CD14-positive monocyte (primary cell): ENCODE measurements around the gene KLF13. TPM values are rescaled to one million over a fixed set of nuclear protein-coding genes. Genes with fewer than 3 reads are reported as not detected.

Experiments
- DNase-seq, 3 donors: peaks; one replicate each; pipeline ENCODE4 v3.0.0-alpha.2; 2011 to 2022
- H2AFZ ChIP-seq: 2 replicates; pipeline ENCODE4 v1.6.0; 2012; ENCODE audit warnings: mild to moderate bottlenecking, low read depth, low read length, inconsistent platforms; ENCODE audit not compliant: insufficient read depth, poor library complexity, severe bottlenecking
- H3K27ac ChIP-seq, 2 donors: 1 replicate in 1 of 2; 2 replicates in 1 of 2; pipeline ENCODE4 v1.5.1; 2012 to 2013; ENCODE audit warnings: low read length in 2 of 2, control low read depth in 1 of 2, inconsistent platforms in 1 of 2, low read depth in 1 of 2, mild to moderate bottlenecking in 1 of 2
- H3K27me3 ChIP-seq, 2 donors: one replicate each; pipeline versions ENCODE4 v1.6.0 to v1.6.1; 2011 to 2013; ENCODE audit warnings: low read length in 2 of 2; ENCODE audit not compliant: control insufficient read depth in 2 of 2, insufficient read depth in 2 of 2
- H3K36me3 ChIP-seq, 2 donors: replicated peaks in 1 of 2; 1 replicate in 1 of 2; 2 replicates in 1 of 2; pipeline versions ENCODE4 v1.5.1 to v1.6.1; 2012 to 2013; ENCODE audit warnings: low read length in 2 of 2, control low read depth in 1 of 2, inconsistent platforms in 1 of 2, mild to moderate bottlenecking in 1 of 2; ENCODE audit not compliant: insufficient read depth in 2 of 2, control insufficient read depth in 1 of 2
- H3K4me1 ChIP-seq, 2 donors: 1 replicate in 1 of 2; 2 replicates in 1 of 2; pipeline versions ENCODE4 v1.5.1 to v1.6.1; 2012 to 2013; ENCODE audit warnings: low read length in 2 of 2, control low read depth in 1 of 2, inconsistent platforms in 1 of 2, mild to moderate bottlenecking in 1 of 2, moderate library complexity in 1 of 2; ENCODE audit not compliant: insufficient read depth in 2 of 2, control insufficient read depth in 1 of 2
- H3K4me2 ChIP-seq: replicated peaks from 2 replicates; pipeline ENCODE3; 2012; ENCODE audit warnings: low read length, moderate library complexity, mild to moderate bottlenecking; ENCODE audit not compliant: poor library complexity, severe bottlenecking; ENCODE audit errors: extremely low read depth
- H3K4me3 ChIP-seq, 3 experiments: fragments of 200-600 bp in 1 of 3; sonication (generic) in 1 of 3; replicated peaks in 1 of 3; 1 replicate in 2 of 3; 2 replicates in 1 of 3; pipeline ENCODE4 v1.5.1; 2011 to 2013; ENCODE audit warnings: low read length in 3 of 3, mild to moderate bottlenecking in 3 of 3, control low read depth in 2 of 3, low read depth in 2 of 3, inconsistent platforms in 1 of 3, moderate library complexity in 1 of 3
- H3K79me2 ChIP-seq: 2 replicates; pipeline ENCODE4 v1.6.0; 2012; ENCODE audit warnings: mild to moderate bottlenecking, control low read depth, inconsistent platforms, low read length, moderate library complexity; ENCODE audit not compliant: insufficient read depth
- H3K9ac ChIP-seq: 2 replicates; pipeline ENCODE4 v1.6.0; 2017; ENCODE audit warnings: low read length, mild to moderate bottlenecking; ENCODE audit not compliant: insufficient read depth, poor library complexity, severe bottlenecking
- H3K9me3 ChIP-seq, 2 donors: replicated peaks in 1 of 2; 1 replicate in 1 of 2; 2 replicates in 1 of 2; pipeline versions ENCODE4 v1.5.1 to v1.6.1; 2012 to 2013; ENCODE audit warnings: low read length in 2 of 2, control low read depth in 1 of 2; ENCODE audit not compliant: control insufficient read depth in 1 of 2, insufficient read depth in 1 of 2
- H4K20me1 ChIP-seq: 2 replicates; pipeline ENCODE4 v1.6.0; 2012; ENCODE audit warnings: mild to moderate bottlenecking, low read length, control low read depth, moderate library complexity; ENCODE audit not compliant: insufficient read depth
- H3K27ac Mint-ChIP-seq, 7 donors: one replicate each; pipeline ENCODE4 v1.8.0; 2020; ENCODE audit warnings: mild to moderate bottlenecking in 7 of 7, mixed read lengths in 7 of 7, moderate library complexity in 6 of 7, inconsistent platforms in 2 of 7
- H3K27me3 Mint-ChIP-seq, 3 donors: one replicate each; pipeline ENCODE4 v1.8.0; 2021 to 2022; ENCODE audit warnings: low read depth in 3 of 3, mild to moderate bottlenecking in 3 of 3, mixed read lengths in 3 of 3, moderate library complexity in 3 of 3, inconsistent platforms in 1 of 3
- H3K36me3 Mint-ChIP-seq, 2 donors: one replicate each; pipeline ENCODE4 v1.8.0; 2020; ENCODE audit warnings: mixed read lengths in 2 of 2, inconsistent platforms in 1 of 2, mild to moderate bottlenecking in 1 of 2
- H3K4me1 Mint-ChIP-seq: one replicate; pipeline ENCODE4 v1.8.0; 2020; ENCODE audit warnings: mild to moderate bottlenecking, mixed read lengths
- H3K4me3 Mint-ChIP-seq, 2 donors: one replicate each; pipeline ENCODE4 v1.8.0; 2020; ENCODE audit warnings: mild to moderate bottlenecking in 2 of 2, mixed read lengths in 2 of 2, moderate library complexity in 1 of 2
- H3K9me3 Mint-ChIP-seq, 7 donors: one replicate each; pipeline ENCODE4 v1.8.0; 2020 to 2022; ENCODE audit warnings: mixed read lengths in 7 of 7, mild to moderate bottlenecking in 6 of 7, moderate library complexity in 6 of 7, inconsistent platforms in 2 of 7
- WGBS: methylation state at CpG from one replicate; pipeline ENCODE4 v1.1.5; 2013; ENCODE audit warnings: missing lambda C conversion rate; ENCODE audit not compliant: insufficient coverage; 5-methylcytosine and 5-hydroxymethylcytosine counted together
- intact Hi-C, 2 donors: fragments of 100-400 bp; cut with micrococcal nuclease; formaldehyde crosslinking; loops; one replicate each; pipeline versions ENCODE4 v1.15.0 to v1.15.1; 2023
- polyA plus RNA-seq, 3 donors: library from polyadenylated mRNA; depleted of rRNA in 1 of 3; unstranded in 2 of 3; stranded (reverse) in 1 of 3; fragments of 300-500 nt in 2 of 3; fragments of >200 nt in 1 of 3; fragmentation: Illumina TruSeq in 2 of 3; gene quantifications; 1 replicate in 2 of 3; 2 replicates in 1 of 3; pipeline ENCODE4 v1.2.3, GENCODE V29; 2012 to 2021
- TF ChIP-seq, protein P1 (sequence below): fragments of 200-600 bp; IDR thresholded peaks from one replicate; pipeline ENCODE4 v1.8.0; 2022; ENCODE audit warnings: antibody characterized with exemption, mild to moderate bottlenecking

Gene KLF13
- polyA plus RNA-seq, 3 donors, result 22.5 to 121 (median 28.0) TPM

DNA sequence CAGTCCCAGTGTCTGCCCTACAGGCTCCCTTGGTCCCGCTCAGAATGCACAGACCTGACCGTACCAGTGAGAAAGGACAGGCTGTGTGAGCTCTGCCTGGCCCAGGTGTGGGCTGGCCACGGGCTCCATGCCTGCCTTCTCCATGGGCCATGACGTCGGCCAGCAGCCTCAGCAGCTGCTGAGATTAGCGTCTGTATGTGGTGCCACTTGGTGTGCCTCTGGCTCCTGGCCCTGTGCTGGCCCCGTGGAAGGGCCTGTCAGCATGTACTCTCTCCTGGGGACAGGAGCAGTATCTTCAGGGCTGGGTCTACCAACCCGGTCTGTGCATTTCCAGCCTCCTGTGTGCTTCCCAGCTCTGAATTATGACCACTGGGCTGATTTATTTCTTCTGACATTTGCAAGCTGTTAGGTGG lies 25.7 kb downstream of the KLF13 start:
- Histone ChIP-seq H3K4me1 (peaks cover 77 to 93% of the 10 kb centered on the region in 2 donors), H4K20me1 (peaks cover 100% of the 10 kb centered on the region), H3K27me3 (no peaks in the 10 kb centered on the region), H2AFZ (no peak overlapping the region), H3K4me2 (peak overlapping the region; percentile 69), H3K79me2 (peaks cover 100% of the 10 kb centered on the region), H3K9ac (peak overlapping the region; percentile 45), H3K9me3 (no peaks in the 10 kb centered on the region), H3K27ac (peak overlapping the region; percentile 82 to 88), H3K4me3 (peak overlapping the region in 1 of 3 experiments; percentile 60), H3K36me3 (peaks cover 30 to 54% of the 10 kb centered on the region in 2 donors)
- H3K36me3 Mint-ChIP-seq, result peaks cover 36 to 56% of the 10 kb centered on the region in 2 donors
- TF ChIP-seq, protein P1, sequence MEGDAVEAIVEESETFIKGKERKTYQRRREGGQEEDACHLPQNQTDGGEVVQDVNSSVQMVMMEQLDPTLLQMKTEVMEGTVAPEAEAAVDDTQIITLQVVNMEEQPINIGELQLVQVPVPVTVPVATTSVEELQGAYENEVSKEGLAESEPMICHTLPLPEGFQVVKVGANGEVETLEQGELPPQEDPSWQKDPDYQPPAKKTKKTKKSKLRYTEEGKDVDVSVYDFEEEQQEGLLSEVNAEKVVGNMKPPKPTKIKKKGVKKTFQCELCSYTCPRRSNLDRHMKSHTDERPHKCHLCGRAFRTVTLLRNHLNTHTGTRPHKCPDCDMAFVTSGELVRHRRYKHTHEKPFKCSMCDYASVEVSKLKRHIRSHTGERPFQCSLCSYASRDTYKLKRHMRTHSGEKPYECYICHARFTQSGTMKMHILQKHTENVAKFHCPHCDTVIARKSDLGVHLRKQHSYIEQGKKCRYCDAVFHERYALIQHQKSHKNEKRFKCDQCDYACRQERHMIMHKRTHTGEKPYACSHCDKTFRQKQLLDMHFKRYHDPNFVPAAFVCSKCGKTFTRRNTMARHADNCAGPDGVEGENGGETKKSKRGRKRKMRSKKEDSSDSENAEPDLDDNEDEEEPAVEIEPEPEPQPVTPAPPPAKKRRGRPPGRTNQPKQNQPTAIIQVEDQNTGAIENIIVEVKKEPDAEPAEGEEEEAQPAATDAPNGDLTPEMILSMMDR, result no peak
- no peak for DNase-seq
- H3K4me1 Mint-ChIP-seq, result peaks cover 95% of the 10 kb centered on the region
- peak overlapping the region; percentile 64 to 80 for H3K4me3 Mint-ChIP-seq
- WGBS, result 44% methylated on average over 8 of the region's 8 CpGs
- H3K9me3 Mint-ChIP-seq, result no peaks in the 10 kb centered on the region
- intact Hi-C loops, result loop anchor here in 1 of 2 donors (5.0 kb wide), 1 partner anchor 40 kb away; no protein-coding TSS in a partner anchor
- peak overlapping the region; percentile 90 to 95 (median 91) for H3K27ac Mint-ChIP-seq
- H3K27me3 Mint-ChIP-seq, result no peaks in the 10 kb centered on the region

DNA sequence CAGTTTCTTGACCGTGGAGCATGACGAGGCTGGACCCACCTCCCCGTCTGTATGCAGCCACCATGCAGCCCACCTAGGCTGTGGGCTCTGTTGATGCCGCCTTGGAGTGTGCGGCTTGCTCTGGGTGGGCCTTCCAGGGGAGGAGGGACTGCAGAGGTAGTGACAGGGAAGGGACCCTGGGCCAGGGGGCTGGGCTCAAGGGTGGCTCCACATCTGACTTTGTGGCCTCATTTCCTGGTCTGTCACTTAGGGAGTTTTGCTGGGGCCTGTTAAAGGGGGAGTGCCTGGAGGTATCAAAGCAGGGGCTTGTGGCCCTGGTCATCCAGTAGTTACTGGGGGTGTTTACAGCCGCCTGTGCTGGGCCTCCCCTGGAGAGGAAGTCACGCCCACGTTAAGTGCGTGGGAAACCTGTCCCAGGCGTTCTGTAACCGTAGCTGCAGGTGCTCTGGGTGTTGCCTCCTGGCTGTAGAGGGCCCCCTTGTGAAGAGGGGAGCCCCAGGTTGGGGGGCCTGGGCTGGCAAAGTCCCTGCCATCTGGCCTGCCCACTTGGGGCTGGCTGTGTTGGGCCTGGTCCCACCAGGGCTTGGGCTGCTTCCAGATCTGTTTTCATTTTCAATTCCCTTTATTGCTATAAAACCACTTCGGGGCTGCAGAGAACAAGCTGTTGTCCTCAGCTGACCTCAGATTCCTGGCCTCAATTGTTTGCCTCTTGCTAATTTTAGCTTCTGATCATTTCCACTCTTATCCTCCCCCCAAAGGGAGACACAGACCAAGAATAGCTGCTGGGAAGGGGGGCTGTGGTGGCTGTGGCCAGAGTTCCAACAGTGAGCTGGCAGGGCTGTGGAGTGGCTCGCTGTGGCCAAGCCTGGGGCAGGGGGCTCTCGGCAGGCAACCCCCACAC lies 26.5 kb downstream of the KLF13 start:
- H3K9ac ChIP-seq, result peak overlapping the region; percentile 45
- H4K20me1 ChIP-seq, result peaks cover 100% of the 10 kb centered on the region
- DNase-seq, result peak; percentile 29 to 41 (median 32)
- H3K9me3 Mint-ChIP-seq, result no peaks in the 10 kb centered on the region
- no peaks in the 10 kb centered on the region for H3K27me3 Mint-ChIP-seq
- H3K36me3 ChIP-seq, result peaks cover 24 to 49% of the 10 kb centered on the region in 2 donors
- H2AFZ ChIP-seq, result no peak overlapping the region
- intact Hi-C loops, result loop anchor here in 1 of 2 donors (5.0 kb wide), 1 partner anchor 39 kb away; no protein-coding TSS in a partner anchor
- H3K36me3 Mint-ChIP-seq, result peaks cover 35 to 56% of the 10 kb centered on the region in 2 donors
- H3K4me1 Mint-ChIP-seq, result peaks cover 98% of the 10 kb centered on the region
- peaks cover 100% of the 10 kb centered on the region for H3K79me2 ChIP-seq
- TF ChIP-seq, protein P1, result no peak
- H3K27ac Mint-ChIP-seq, result peak overlapping the region; percentile 90 to 95 (median 91)
- peak overlapping the region; percentile 64 to 80 for H3K4me3 Mint-ChIP-seq
- no peaks in the 10 kb centered on the region for H3K9me3 ChIP-seq
- H3K4me2 ChIP-seq, result peak overlapping the region; percentile 69
- H3K27me3 ChIP-seq, result no peaks in the 10 kb centered on the region
- H3K27ac ChIP-seq, result peak overlapping the region; percentile 82 to 88
- peak overlapping the region in 2 of 3 experiments; percentile 4 to 60 for H3K4me3 ChIP-seq
- WGBS, result 20% methylated on average over 12 of the region's 14 CpGs
- peaks cover 85 to 95% of the 10 kb centered on the region in 2 donors for H3K4me1 ChIP-seq
